Measurements from ENCODE around the gene TEX14. TPM values are rescaled to one million over a fixed set of nuclear protein-coding genes. Genes with fewer than 3 reads are reported as not detected.

Gene TEX14
- total RNA-seq, 1 donor from 2014 or later, result 0.34 TPM

- Mint-ChIP-seq H3K4me1 (peaks cover 15% of the 10 kb centered on the region), H3K9me3 (no peaks in the 10 kb centered on the region), H3K27me3 (ENCODE audit: low read depth) (no peaks in the 10 kb centered on the region), H3K36me3 (peaks cover 31% of the 10 kb centered on the region), H3K27ac (no peak overlapping the region), H3K4me3 (no peak overlapping the region)
- no peak for TF ChIP-seq CTCF (IDR thresholded peaks at IDR 0.05; ENCODE audit: unreplicated experiment)
- no peak for DNase-seq (ENCODE audit: low spot score in 2 of 2, unreplicated experiment in 2 of 2)
Measured at GRCh38 chr17:58510075-58510474, 181.8 kb downstream of the TEX14 start.

GRCh38 chr17:58508341-58509067 is 183.3 kb downstream of the TEX14 start:
- H3K27me3 Mint-ChIP-seq (ENCODE audit: low read depth), result no peaks in the 10 kb centered on the region
- DNase-seq (ENCODE audit: low spot score in 2 of 2, unreplicated experiment in 2 of 2), result no peak
- H3K4me3 Mint-ChIP-seq, result no peak overlapping the region
- H3K27ac Mint-ChIP-seq, result no peak overlapping the region
- TF ChIP-seq CTCF (IDR thresholded peaks at IDR 0.05; ENCODE audit: unreplicated experiment), result no peak
- peaks cover 8% of the 10 kb centered on the region for H3K4me1 Mint-ChIP-seq
- peaks cover 40% of the 10 kb centered on the region for H3K36me3 Mint-ChIP-seq
- H3K9me3 Mint-ChIP-seq, result no peaks in the 10 kb centered on the region

- Mint-ChIP-seq H3K27me3 (ENCODE audit: low read depth) (no peaks in the 10 kb centered on the region), H3K36me3 (peaks cover 49% of the 10 kb centered on the region), H3K4me1 (no peaks in the 10 kb centered on the region), H3K4me3 (no peak overlapping the region), H3K9me3 (no peaks in the 10 kb centered on the region), H3K27ac (no peak overlapping the region)
- TF ChIP-seq CTCF (IDR thresholded peaks at IDR 0.05; ENCODE audit: unreplicated experiment), result no peak
- DNase-seq (ENCODE audit: low spot score in 2 of 2, unreplicated experiment in 2 of 2), result no peak
Measured at GRCh38 chr17:58507123-58507634, 184.7 kb downstream of the TEX14 start.

Other genes with a start within 250 kb of the TEX14 start
- gene HSF5, start 203.6 kb downstream of the TEX14 start, total RNA-seq, result 0.05 to 0.09 TPM in 2 of 3 replicates, not detected in the other
- 73.1 to 76.8 TPM (median 74.4 TPM) in 3 replicates for gene MTMR4, start 177.4 kb downstream of the TEX14 start, total RNA-seq
- 28.8 to 31.7 TPM (median 30.3 TPM) in 3 replicates for gene RAD51C, start 557 bp upstream of the TEX14 start, total RNA-seq
- gene PPM1E, start 63.8 kb upstream of the TEX14 start, total RNA-seq, result 0.31 to 0.32 TPM (median 0.31 TPM) in 3 replicates